Inflammatory macrophage treated with lipopolysaccharide for 1 hour (primary cell): ENCODE data around the gene TMEM225B.
A peak's percentile ranks its signal among the peaks of the same experiment; 100 is the strongest.
"Not testable (repeated sequence)": the region's sequence is repeated elsewhere in the genome, so short reads cannot be mapped to it uniquely, and the experiment has no call there.

Experiments
- DNase-seq, 2 donors: peaks; one replicate each; pipeline ENCODE4 v3.0.0-alpha.2; 2020 to 2022

The TMEM225B gene, protein sequence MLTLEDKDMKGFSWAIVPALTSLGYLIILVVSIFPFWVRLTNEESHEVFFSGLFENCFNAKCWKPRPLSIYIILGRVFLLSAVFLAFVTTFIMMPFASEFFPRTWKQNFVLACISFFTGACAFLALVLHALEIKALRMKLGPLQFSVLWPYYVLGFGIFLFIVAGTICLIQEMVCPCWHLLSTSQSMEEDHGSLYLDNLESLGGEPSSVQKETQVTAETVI

GRCh38 chr7:99597762-99598501 is at the start of gene TMEM225B:
Gene TMEM225B (plus strand): TSS chr7:99598267. CDS start chr7:99604389, 6,122 bp downstream.
- DNase-seq: no peak

GRCh38 chr7:99549545-99549944 is 48.5 kb upstream of the TMEM225B start:
- DNase-seq: not testable (repeated sequence)

GRCh38 chr7:99551334-99551733 is 46.7 kb upstream of the TMEM225B start:
- no peak for DNase-seq

DNA sequence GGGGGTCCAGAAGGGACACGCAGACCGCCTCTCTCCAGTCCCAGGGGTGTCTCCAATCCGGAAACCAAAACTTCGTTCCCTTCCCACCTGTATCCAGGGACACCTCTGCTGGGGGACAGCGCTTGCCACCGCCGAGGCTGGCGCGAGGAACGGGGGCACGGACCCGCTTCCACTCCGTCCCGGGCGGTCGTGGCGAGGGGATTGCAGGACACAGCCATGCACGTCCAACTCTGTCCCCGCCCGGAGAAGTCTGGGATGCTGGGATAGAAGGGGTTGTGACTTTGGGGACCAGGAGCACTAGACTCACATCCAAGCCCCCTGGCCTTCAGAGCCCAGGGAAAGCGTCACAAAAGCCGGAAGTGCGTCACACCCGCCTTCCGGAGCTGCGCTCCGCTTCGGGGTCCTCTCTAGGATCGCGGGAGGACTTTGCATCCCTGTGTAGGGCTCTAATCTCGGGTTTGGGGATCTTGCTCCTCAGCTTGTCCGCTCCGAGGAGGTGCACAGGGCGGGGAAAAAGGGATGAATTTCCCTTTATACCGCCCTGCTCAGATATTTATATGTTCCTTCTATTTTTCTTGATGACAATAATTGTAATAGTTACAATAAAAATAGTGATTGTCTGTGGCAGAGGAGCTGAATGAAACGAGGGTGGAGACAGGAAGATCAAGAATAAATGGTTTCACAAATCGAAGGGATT is 46.2 kb upstream of the TMEM225B start, which contains the start of gene FAM200A:
TSS of gene FAM200A (minus strand) at position 348 of the 697 bp plus-strand sequence. CDS start 3,707 bp downstream, outside the sequence.
- DNase-seq: peak; percentile 85 to 93

- no peak for DNase-seq
Measured at GRCh38 chr7:99553039-99553438, 45.0 kb upstream of the TMEM225B start.

DNA sequence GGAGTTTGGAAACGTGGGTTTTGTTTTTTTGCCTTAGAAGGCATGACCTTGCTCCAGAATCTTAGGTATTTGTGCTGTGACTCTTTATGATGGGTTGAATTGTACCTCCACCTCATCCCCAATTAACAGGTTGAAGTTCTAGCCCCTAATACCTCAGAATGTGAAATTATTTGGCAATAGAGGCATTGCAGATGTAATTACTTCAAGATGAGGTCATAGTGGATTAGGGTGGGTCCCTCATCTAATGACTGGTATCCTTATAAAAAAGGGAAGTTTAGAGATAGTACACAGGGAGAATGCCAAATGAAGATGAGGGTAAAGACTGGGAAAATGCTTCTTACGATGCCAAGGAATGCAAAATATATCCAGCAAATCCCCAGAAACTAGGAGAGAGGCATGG is 43.1 kb upstream of the TMEM225B start:
- peak; percentile 13 to 56 for DNase-seq

DNA sequence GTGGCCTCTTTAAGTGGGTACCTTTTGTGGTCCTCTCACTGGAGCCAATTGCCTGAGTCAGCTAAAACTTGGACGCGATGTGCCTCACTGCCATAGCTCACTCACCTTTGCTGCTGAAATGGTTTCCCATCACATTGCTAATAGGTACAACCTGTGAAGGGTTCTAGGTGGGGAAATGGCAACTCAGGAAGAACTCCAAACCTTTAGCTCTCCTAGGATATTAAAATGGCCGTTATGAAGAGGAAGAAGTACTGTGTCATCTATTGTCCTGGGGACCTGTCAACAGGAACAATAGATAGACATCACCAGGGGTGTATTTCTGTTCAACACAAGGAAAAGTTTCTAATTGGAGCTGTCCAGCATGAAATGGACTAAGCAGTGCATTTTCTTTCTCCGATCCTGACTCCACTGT is 40.9 kb upstream of the TMEM225B start:
- DNase-seq: no peak

DNA sequence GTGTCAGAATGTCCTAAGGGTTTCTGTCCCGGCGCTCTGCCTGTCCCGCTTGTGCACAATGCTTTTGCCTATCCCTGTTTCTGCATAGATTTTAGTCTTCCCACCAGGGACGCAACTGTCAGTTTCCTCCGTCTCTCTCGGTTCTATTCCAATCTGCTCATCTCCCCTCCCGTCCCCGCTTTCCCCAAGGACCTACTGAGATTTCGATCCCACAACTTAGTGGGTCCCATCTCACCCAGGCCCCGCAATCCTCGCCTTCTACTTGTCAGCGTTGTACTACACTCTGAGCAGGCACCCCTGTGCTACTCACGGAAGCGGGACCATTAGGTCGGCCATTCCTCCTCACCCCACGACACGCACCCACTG is 40.1 kb upstream of the TMEM225B start:
- DNase-seq: no peak

- peak; percentile 80 to 86 for DNase-seq
Measured at GRCh38 chr7:99558306-99559174, 39.5 kb upstream of the TMEM225B start, which contains the start of gene ZNF655. Gene ZNF655 (plus strand): TSS chr7:99558642. CDS start chr7:99560560, 1,918 bp downstream.

- peak in 1 of 2 donors; percentile 27 for DNase-seq
Measured at GRCh38 chr7:99559175-99559915, 38.7 kb upstream of the TMEM225B start.

DNA sequence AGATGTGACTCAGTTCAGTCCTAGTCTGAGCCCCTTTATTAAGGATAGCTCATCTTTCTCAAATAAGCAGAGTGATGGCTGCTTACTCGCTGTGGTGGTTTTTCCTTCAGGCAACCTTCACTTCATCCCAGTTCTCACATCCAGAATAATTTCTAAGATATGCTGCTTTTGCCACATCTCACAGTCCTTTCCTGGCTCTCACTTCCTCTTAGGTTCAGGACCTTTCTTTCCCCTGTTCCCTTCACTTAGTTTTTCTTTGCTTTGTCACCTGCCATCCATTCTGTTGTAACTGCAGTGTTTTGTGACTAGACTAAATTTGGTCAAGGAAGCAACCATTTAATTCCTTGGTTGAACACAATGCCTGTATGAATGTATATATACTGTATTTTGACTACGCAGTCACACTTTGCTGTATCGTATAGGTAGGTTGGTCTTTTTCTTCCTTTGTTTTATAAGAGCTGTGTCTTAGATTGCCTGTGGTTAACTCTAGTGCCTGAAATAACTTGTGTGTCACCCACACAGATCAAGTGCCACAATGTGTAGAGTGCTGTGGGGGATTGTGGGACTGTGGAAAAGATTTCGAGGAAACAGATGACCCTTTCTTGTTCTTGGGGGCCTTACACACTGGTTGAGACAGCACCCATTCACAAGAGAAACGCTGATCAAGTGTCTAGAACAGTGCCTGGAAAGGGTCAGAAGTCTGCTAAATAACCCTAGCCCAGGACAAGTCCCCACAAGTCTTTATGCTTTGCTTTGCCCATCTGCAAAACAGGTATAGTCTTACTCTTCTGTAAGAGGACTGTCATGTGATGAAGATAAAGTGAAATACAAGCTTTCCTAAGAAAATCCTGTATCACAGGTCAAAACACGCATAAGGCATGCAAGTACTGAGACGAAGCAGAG is 37.0 kb upstream of the TMEM225B start:
- peak in 1 of 2 donors; percentile 18 for DNase-seq

DNA sequence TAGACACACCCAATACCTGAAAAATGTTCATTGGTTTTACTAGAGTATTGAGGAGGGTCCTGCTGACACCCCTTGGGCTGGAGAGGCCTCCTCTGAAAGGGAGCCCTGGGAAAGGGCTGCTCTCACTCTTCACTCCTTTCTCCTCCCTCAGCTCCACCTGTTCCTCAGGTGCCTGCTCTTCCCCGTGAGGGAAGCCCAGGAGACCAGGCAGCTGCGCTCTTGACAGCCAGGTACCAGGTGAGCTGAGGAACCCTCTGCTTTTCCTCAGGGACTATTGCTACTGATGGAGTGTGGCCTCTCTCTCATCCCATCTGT is 36.4 kb upstream of the TMEM225B start:
- DNase-seq: no peak

GRCh38 chr7:99562114-99562784 is 35.8 kb upstream of the TMEM225B start:
- DNase-seq: no peak

GRCh38 chr7:99562832-99563231 is 35.2 kb upstream of the TMEM225B start:
- DNase-seq: peak; percentile 80 to 93

GRCh38 chr7:99563650-99564049 is 34.4 kb upstream of the TMEM225B start:
- DNase-seq: no peak

DNA sequence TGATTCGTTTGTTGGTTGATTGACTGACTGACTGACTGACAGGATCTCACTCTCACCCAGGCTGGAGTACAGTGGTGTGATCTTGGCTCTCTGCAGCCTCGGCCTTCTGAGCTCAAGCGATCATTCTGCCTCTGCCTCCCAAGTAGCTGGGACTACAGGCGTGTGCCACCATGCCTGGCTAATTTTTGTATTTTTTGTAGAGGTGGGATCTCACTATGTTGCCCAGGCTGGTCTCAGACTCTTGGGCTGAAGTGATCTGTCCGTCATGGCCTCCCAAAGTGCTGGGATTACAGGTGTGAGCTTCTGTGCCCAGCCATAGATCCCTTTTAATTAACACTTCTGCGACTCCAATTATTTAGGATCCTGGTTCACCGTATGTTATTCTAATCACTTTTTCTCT is 29.3 kb upstream of the TMEM225B start:
- not testable (repeated sequence) for DNase-seq

DNA sequence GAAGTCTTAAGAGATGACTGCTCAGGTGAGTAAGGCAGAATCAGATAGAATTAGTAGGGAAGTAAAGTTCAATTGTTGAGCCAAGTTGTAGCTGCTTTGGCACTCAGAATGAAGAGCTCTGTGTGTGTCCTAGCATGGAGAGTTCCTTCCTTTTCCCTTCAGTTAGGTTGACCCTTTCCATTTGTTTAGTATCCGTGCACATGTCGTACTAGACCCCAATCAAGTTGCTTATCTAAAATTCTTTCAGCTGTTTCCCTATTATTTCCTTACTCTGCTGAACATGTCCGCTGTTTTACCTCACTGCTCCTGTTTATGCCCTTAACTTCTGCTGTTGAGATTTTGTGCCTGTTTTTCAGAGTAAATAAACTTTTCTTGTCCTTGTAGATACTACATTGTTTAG is 26.3 kb upstream of the TMEM225B start:
- no peak for DNase-seq

GRCh38 chr7:99573257-99573656 is 24.8 kb upstream of the TMEM225B start:
- DNase-seq: no peak

DNA sequence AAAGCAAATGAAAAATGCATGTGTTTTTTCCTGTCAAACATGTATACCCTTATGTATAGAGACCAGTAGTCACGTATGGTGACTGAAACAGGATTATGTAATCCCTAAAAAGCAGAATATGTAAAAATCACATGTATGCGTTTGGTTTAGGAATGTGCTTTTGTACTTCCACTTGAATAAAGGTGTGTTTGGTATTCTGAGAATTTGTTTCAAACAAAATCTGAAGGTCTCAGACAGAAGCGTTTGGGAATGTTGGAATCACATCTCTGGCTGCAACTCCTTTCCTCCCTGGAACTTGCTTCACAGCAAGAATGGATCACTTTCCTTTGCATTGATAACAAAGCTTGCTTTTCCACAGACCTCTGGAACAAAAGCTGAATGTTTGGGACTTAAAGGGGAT is 21.8 kb upstream of the TMEM225B start:
- DNase-seq: no peak

DNA sequence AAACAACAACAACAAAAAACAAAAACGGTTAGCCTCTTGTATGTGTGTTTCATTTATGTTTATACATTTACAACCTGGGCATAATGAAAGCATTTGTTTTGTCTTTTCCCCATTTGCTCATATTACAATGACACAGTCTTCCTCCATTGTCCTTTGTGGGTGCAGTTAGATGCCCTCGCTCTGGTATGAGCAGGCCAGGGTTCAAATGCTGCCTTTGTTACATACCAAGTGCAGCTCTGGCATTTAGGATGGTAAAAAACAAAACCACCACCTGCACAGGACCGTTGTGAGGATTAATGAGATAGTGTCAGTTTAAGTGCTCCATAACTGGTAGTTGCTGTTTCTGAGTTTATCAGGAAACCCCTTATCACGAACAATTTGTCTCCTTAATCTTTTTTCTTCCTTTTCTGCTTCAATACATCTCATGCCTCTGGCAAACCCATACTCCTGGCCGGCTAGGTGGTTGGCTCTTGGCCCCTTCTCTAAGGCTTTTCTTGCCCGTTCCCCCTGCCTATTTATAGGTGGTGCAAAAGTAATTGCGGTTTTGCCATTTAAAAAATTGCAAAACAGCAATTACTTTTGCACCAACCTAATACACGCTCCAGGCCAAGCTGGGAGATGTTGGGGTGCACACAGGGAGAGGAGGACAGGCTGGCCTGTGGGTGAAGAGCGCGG is 18.6 kb upstream of the TMEM225B start:
- no peak for DNase-seq
